K562 (cell line): ENCODE data around the gene UBXN6. TPM values are rescaled to one million over a fixed set of nuclear protein-coding genes. Genes with fewer than 3 reads are reported as not detected.

ENCODE experiments used
- ATAC-seq: fragments of 200-7000 bp; cut with Tn5 transposase; 3 replicates; pipeline ENCODE4 v1.9.1; 2020; ENCODE audit warnings: moderate library complexity
- BruUV-seq: library from RNA; stranded (reverse); fragments of 400-500 nt; replicated peaks from 2 replicates; lab custom pipeline; 2021; lab: Mats Ljungman, UMichigan
- CTCF ChIA-PET: fragments of 300-600 bp; formaldehyde crosslinking; extraction: SDS; loops from one replicate; lab custom pipeline; 2021; ENCODE audit warnings: low intra/inter-chr PET ratio; lab: Yijun Ruan, JAX
- POLR2A ChIA-PET: fragments of 300-600, 350-650 bp; sonication (Branson Sonifier 250); formaldehyde crosslinking; extraction: SDS; loops from one replicate; lab custom pipeline; 2021; ENCODE audit warnings: antibody characterized with exemption, inconsistent platforms; lab: Yijun Ruan, JAX
- DNase-seq, 4 experiments: peaks; one replicate each; pipeline versions ENCODE4 v3.0.0 to v3.0.0-alpha.2; 2011 to 2018; ENCODE audit warnings: low spot score in 3 of 4, mixed read lengths in 3 of 4; ENCODE audit errors: extremely low read depth in 1 of 4
- FAIRE-seq: peaks from 2 replicates; lab custom pipeline; 2011; peaks lifted over from hg19 to GRCh38; lab: Jason Lieb, UNC
- H2AFZ ChIP-seq: 2 replicates; pipeline ENCODE4 v1.6.0; 2011; ENCODE audit warnings: low read depth, low read length, control low read depth, inconsistent platforms
- H3K27ac ChIP-seq: fragments of 200-600 bp; 3 replicates; pipeline ENCODE4 v1.8.0; 2011; ENCODE audit warnings: low read depth, mild to moderate bottlenecking, control low read depth, inconsistent platforms, low read length, moderate library complexity, mixed read lengths; ENCODE audit errors: extremely low read depth
- H3K27me3 ChIP-seq, 2 experiments: fragments of 300-600 bp in 1 of 2; 2 replicates in 1 of 2; 3 replicates in 1 of 2; pipeline versions ENCODE4 v1.6.0 to v1.8.0; 2011; ENCODE audit warnings: inconsistent platforms in 2 of 2, low read length in 2 of 2, mild to moderate bottlenecking in 1 of 2, mixed read lengths in 1 of 2, moderate library complexity in 1 of 2; ENCODE audit not compliant: control insufficient read depth in 2 of 2, insufficient read depth in 2 of 2
- H3K36me3 ChIP-seq: fragments of 300-600 bp; 3 replicates; pipeline ENCODE4 v1.8.0; 2011; ENCODE audit warnings: mild to moderate bottlenecking, low read length, inconsistent platforms; ENCODE audit not compliant: control insufficient read depth, insufficient read depth
- H3K4me1 ChIP-seq, 2 experiments: fragments of 200-600 bp in 1 of 2; replicated peaks in 1 of 2; 2 replicates in 1 of 2; 3 replicates in 1 of 2; pipeline versions ENCODE4 v1.5.1 to v1.8.0; 2011; ENCODE audit warnings: inconsistent platforms in 2 of 2, low read length in 2 of 2, mild to moderate bottlenecking in 1 of 2, mixed read lengths in 1 of 2, moderate library complexity in 1 of 2; ENCODE audit not compliant: control insufficient read depth in 2 of 2, insufficient read depth in 2 of 2
- H3K4me2 ChIP-seq: 2 replicates; pipeline ENCODE4 v1.6.1; 2011; ENCODE audit warnings: low read length, control low read depth, inconsistent platforms, mixed read lengths; ENCODE audit not compliant: insufficient read depth
- H3K4me3 ChIP-seq: fragments of 200-600 bp; sonication (generic), shearing (Covaris generic); 2 replicates; pipeline ENCODE4 v1.5.1; 2016; ENCODE audit warnings: control low read depth, inconsistent platforms
- H3K79me2 ChIP-seq: fragments of 200-600 bp; 3 replicates; pipeline ENCODE4 v1.8.0; 2011; ENCODE audit warnings: low read length, inconsistent platforms; ENCODE audit not compliant: control insufficient read depth, insufficient read depth
- H3K9ac ChIP-seq, 2 experiments: 2 replicates each; pipeline versions ENCODE4 v1.6.0 to v1.6.1; 2011; ENCODE audit warnings: low read depth in 2 of 2, low read length in 2 of 2, control low read depth in 1 of 2, inconsistent platforms in 1 of 2, mild to moderate bottlenecking in 1 of 2, mixed read lengths in 1 of 2; ENCODE audit not compliant: insufficient read depth in 1 of 2
- H3K9me1 ChIP-seq: one replicate; pipeline ENCODE4 v1.6.0; 2011; ENCODE audit warnings: inconsistent platforms, mild to moderate bottlenecking, low read length, moderate library complexity; ENCODE audit not compliant: control insufficient read depth, insufficient read depth
- H3K9me3 ChIP-seq: replicated peaks from 2 replicates; pipeline ENCODE4 v1.5.1; 2011; ENCODE audit warnings: low read depth, low read length, inconsistent platforms; ENCODE audit not compliant: control insufficient read depth, insufficient read depth
- H4K20me1 ChIP-seq: replicated peaks from 2 replicates; pipeline ENCODE4 v1.6.1; 2011; ENCODE audit warnings: low read length, inconsistent platforms, mixed read lengths; ENCODE audit not compliant: control insufficient read depth, insufficient read depth
- IFI16 ChIP-seq: fragments of 250-450 bp; sonication (Bioruptor Pico); IDR thresholded peaks from 2 replicates; pipeline ENCODE4 v2.1.2; 2022; ENCODE audit warnings: mild to moderate bottlenecking, inconsistent platforms
- KLF6 ChIP-seq: fragments of 250-450 bp; sonication (Bioruptor Pico); IDR thresholded peaks from 2 replicates; pipeline ENCODE4 v1.4.0; 2020; ENCODE audit warnings: mild to moderate bottlenecking, moderate library complexity, borderline replicate concordance
- NFIX ChIP-seq: fragments of 250-450 bp; sonication (Bioruptor Pico); IDR thresholded peaks from 2 replicates; pipeline ENCODE4 v1.4.0; 2020; ENCODE audit warnings: low read depth, mild to moderate bottlenecking, moderate library complexity
- POLR2AphosphoS2 ChIP-seq: IDR thresholded peaks from 2 replicates; pipeline ENCODE4 v1.6.1; 2012; ENCODE audit warnings: low read length, improper control_type of control experiment
- POLR2AphosphoS5 ChIP-seq: IDR thresholded peaks from 2 replicates; pipeline ENCODE4 v1.6.1; 2011; ENCODE audit warnings: mild to moderate bottlenecking, low read depth, low read length, moderate library complexity; ENCODE audit not compliant: control insufficient read depth, insufficient read depth
- POLR2B ChIP-seq: fragments of 450-650 bp; IDR thresholded peaks from 2 replicates; pipeline ENCODE4 v1.6.1; 2018; ENCODE audit warnings: low read depth; ENCODE audit not compliant: partially characterized antibody
- PURB ChIP-seq: sonication (generic); formaldehyde crosslinking; IDR thresholded peaks from 2 replicates; pipeline ENCODE4 v1.9.0; 2021; ENCODE audit warnings: low read depth, mild to moderate bottlenecking, missing genetic modification reagents
- TAL1 ChIP-seq: fragments of 450-650 bp; IDR thresholded peaks from 2 replicates; pipeline ENCODE4 v1.6.1; 2016; ENCODE audit warnings: mild to moderate bottlenecking
- TRIM28 ChIP-seq: fragments of 450-650 bp; IDR thresholded peaks from 2 replicates; pipeline ENCODE4 v1.6.1; 2017
- ZC3H4 ChIP-seq: sonication (generic); formaldehyde crosslinking; IDR thresholded peaks from 2 replicates; pipeline ENCODE4 v1.9.0; 2021; ENCODE audit warnings: missing genetic modification reagents, borderline replicate concordance
- ZFP30 ChIP-seq: fragments of 250-450 bp; sonication (Bioruptor Pico); IDR thresholded peaks from 2 replicates; pipeline ENCODE4 v1.8.0; 2022; ENCODE audit warnings: moderate library complexity, mild to moderate bottlenecking, inconsistent platforms, borderline replicate concordance
- ZNF165 ChIP-seq: fragments of 250-450 bp; sonication (Bioruptor Pico); IDR thresholded peaks from 2 replicates; pipeline ENCODE4 v1.4.0; 2020; ENCODE audit warnings: borderline replicate concordance
- ZNF274 ChIP-seq: IDR thresholded peaks from 2 replicates; pipeline ENCODE4 v1.6.1; 2011; ENCODE audit warnings: low read depth, mild to moderate bottlenecking, low read length, moderate library complexity, borderline replicate concordance
- ZNF785 ChIP-seq: fragments of 250-450 bp; sonication (Bioruptor Pico); IDR thresholded peaks from 2 replicates; pipeline ENCODE4 v1.4.0; 2020; ENCODE audit warnings: mild to moderate bottlenecking
- WGBS: fragments of 100-300 bp; shearing (Covaris generic); methylation state at CpG from one replicate; pipeline ENCODE4 v1.1.6; 2016; ENCODE audit warnings: low coverage, mixed read lengths; ENCODE audit not compliant: insufficient coverage; ENCODE audit errors: missing lambda C conversion rate; 5-methylcytosine and 5-hydroxymethylcytosine counted together
- in situ Hi-C: fragments of 300-500 bp; cut with MboI; formaldehyde crosslinking; loops from 4 replicates; pipeline ENCODE4 v1.15.0; 2018; ENCODE audit warnings: inconsistent platforms, mixed read lengths
- intact Hi-C: fragments of 100-400 bp; cut with micrococcal nuclease; formaldehyde crosslinking; loops from 2 replicates; pipeline ENCODE4 v1.14.2; 2022
- polyA plus RNA-seq, 8 experiments: library from polyadenylated mRNA; depleted of rRNA in 4 of 8; stranded (reverse) in 5 of 8; unstranded in 3 of 8; fragments of >200 nt; fragmentation: Nextera tagmentation in 2 of 8; fragmentation: Illumina TruSeq in 1 of 8; extraction: Ambion mirVana in 2 of 8; extraction: Trizol in 1 of 8; gene quantifications; 2 replicates each; pipeline versions ENCODE4 v1.2.1 to v1.2.3, GENCODE V29; 2011 to 2014; ENCODE audit warnings: inconsistent platforms in 1 of 8, missing spikeins in 1 of 8
- total RNA-seq, 7 experiments: library from RNA; depleted of rRNA in 6 of 7; stranded (reverse); fragments of >200 nt in 6 of 7; fragmentation: Illumina TruSeq in 2 of 7; extraction: Trizol in 2 of 7; gene quantifications; 2 replicates each; pipeline versions ENCODE4 v1.2.1 to v1.2.3, GENCODE V29; 2011 to 2021; ENCODE audit warnings: low replicate concordance in 1 of 7
- TF ChIP-seq, protein P1 (sequence below): fragments of 250-450 bp; sonication (Bioruptor Pico); IDR thresholded peaks from 2 replicates; pipeline ENCODE4 v1.5.0; 2020; ENCODE audit warnings: mild to moderate bottlenecking, borderline replicate concordance
- TF ChIP-seq, protein P2 (sequence below), 2 experiments: fragments of 200-800 bp in 1 of 2; sonication (Bioruptor generic) in 1 of 2; sonication (generic) in 1 of 2; formaldehyde crosslinking in 1 of 2; IDR thresholded peaks in 1 of 2; conservative IDR thresholded peaks in 1 of 2; 2 replicates each; pipeline versions ENCODE4 v1.5.0 to v1.6.1; 2016 to 2020; ENCODE audit warnings: missing compliant biosample characterization in 1 of 2, missing genetic modification characterization in 1 of 2, missing genetic modification reagents in 1 of 2

The UBXN6 gene
- total and polyA plus RNA-seq, 9 of the 15 experiments (the other 6 are each of a cell fraction or from before 2014, with no cell fraction given), result 0.48 to 90.2 (median 29.5) TPM

DNA sequence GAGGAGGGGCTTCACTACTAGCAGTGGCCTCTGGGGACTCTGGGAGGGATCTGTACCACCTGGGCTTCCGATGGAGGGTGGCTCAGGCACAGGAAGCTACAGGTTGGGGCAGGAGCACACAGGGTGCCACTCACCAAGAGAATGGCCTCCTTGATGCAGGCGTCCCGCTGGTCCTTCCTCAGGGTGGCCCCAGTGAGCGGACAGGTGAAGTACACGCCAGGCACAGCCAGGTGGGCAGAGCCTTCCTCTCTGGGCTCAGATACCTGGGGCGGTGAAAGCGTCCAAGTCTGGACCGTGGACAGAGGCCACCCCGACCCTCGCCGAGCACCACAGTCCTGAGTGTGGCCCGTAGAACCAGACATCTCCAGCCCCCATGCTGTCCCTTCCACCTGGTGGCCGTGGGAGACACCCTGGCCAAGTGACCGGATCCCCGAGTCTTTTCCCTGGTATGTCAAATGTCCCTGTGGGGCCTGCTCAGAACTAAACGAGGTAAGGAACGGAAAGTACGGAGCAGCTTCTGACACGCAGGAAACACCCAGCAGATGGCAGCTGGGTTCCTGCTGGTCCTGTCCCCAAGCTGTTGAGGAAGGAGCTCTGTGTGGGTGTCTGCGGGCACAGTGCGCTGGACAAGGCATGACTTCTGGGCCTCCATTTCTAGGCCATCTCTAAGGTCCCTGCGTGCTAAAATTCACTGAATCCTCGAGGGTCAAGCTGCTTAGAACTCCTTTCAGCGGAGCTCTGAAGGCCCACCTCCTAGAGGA is 5.2 kb downstream of the UBXN6 start (continued):
- TF ChIP-seq, protein P1, sequence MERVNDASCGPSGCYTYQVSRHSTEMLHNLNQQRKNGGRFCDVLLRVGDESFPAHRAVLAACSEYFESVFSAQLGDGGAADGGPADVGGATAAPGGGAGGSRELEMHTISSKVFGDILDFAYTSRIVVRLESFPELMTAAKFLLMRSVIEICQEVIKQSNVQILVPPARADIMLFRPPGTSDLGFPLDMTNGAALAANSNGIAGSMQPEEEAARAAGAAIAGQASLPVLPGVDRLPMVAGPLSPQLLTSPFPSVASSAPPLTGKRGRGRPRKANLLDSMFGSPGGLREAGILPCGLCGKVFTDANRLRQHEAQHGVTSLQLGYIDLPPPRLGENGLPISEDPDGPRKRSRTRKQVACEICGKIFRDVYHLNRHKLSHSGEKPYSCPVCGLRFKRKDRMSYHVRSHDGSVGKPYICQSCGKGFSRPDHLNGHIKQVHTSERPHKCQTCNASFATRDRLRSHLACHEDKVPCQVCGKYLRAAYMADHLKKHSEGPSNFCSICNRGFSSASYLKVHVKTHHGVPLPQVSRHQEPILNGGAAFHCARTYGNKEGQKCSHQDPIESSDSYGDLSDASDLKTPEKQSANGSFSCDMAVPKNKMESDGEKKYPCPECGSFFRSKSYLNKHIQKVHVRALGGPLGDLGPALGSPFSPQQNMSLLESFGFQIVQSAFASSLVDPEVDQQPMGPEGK, result no peak
- TF ChIP-seq POLR2AphosphoS5, result peak; percentile 21; the same call in 1 of the 2 replicates
- TF ChIP-seq, all 486 proteins: peak for 6

DNA sequence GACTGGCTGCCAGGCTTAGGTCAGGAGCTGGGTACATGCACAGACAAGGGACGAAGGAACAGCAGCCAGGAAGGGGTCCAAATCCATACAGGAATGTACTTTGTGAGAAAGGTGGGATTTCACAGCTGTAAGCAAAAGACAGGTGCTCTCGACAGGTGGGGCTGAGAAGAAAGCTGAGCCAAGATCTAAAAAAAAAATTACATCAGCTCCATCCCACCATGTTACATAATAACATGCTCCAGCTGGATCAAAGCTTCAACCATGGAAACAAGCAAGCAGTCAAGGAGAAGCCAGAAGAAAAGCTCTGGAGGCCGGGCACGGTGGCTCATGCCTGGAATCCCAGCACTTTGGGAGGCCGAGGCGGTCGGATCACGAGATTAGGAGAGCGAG is 8.0 kb downstream of the UBXN6 start:
- Histone ChIP-seq H3K27ac (no peak overlapping the region), H3K4me2 (no peak overlapping the region), H3K4me3 (no peak overlapping the region)
- ATAC-seq, result no peak
- TF ChIP-seq ZC3H4 (CRISPR knock-in tag), result no peak
- TF ChIP-seq POLR2B, result no peak
- no peak for TF ChIP-seq ZNF274
- TF ChIP-seq IFI16, result no peak
- TF ChIP-seq NFIX, result no peak
- TF ChIP-seq PURB (CRISPR knock-in tag), result no peak
- TF ChIP-seq TAL1, result no peak
- TF ChIP-seq ZNF785 (CRISPR knock-in tag), result no peak
- TF ChIP-seq ZNF165 (CRISPR knock-in tag), result no peak
- TF ChIP-seq, protein P2, sequence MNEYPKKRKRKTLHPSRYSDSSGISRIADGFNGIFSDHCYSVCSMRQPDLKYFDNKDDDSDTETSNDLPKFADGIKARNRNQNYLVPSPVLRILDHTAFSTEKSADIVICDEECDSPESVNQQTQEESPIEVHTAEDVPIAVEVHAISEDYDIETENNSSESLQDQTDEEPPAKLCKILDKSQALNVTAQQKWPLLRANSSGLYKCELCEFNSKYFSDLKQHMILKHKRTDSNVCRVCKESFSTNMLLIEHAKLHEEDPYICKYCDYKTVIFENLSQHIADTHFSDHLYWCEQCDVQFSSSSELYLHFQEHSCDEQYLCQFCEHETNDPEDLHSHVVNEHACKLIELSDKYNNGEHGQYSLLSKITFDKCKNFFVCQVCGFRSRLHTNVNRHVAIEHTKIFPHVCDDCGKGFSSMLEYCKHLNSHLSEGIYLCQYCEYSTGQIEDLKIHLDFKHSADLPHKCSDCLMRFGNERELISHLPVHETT (CRISPR knock-in tag; conservative IDR thresholded peaks at IDR 0.05 in 1 of 2, IDR thresholded peaks at IDR 0.05 in 1 of 2), result no peak
- TF ChIP-seq KLF6 (CRISPR knock-in tag), result no peak
- TF ChIP-seq ZFP30 (CRISPR knock-in tag), result no peak
- no peak for TF ChIP-seq POLR2AphosphoS2
- no peak for TF ChIP-seq TRIM28
- TF ChIP-seq, all 486 proteins: peak for 0
- intact Hi-C loops, result no loop called here
- no TSS peak for BruUV-seq
- WGBS, result 95% methylated on average over 8 of the region's 9 CpGs
- Histone ChIP-seq H3K27me3 (no peaks in the 10 kb centered on the region), H4K20me1 (peaks cover 5% of the 10 kb centered on the region; the same call in 1 of the 2 replicates), H3K79me2 (peaks cover 9% of the 10 kb centered on the region), H3K9me3 (no peaks in the 10 kb centered on the region), H2AFZ (no peak overlapping the region), H3K4me1 (peaks cover 2 to 65% of the 10 kb centered on the region in 2 experiments), H3K9ac (no peak overlapping the region), H3K36me3 (peaks cover 94% of the 10 kb centered on the region; the same call in 2 of the 3 replicates), H3K9me1 (peaks cover 2% of the 10 kb centered on the region)
- CTCF ChIA-PET, result no interaction called here
- FAIRE-seq (no peak), DNase-seq (no peak)
- POLR2A ChIA-PET, result interaction anchor here (1.8 to 4.5 kb wide), 2 partner anchors 9 to 22 kb away, joined by 8 to 15 read pairs; no protein-coding TSS in a partner anchor
- in situ Hi-C loops, result no loop called here
